AG09309 (cell line): ENCODE measurements around the gene HOXD3.

Source experiments
- DNase-seq: peaks from one replicate; pipeline ENCODE4 v3.0.0-alpha.2; 2010; ENCODE audit warnings: low read depth
- H3K4me3 ChIP-seq: 2 replicates; pipeline ENCODE4 v1.5.1; 2011; ENCODE audit warnings: mild to moderate bottlenecking, low read depth, low read length, moderate library complexity; ENCODE audit not compliant: control insufficient read depth
- TF ChIP-seq, protein P1 (sequence below): IDR thresholded peaks from 2 replicates; pipeline ENCODE4 v1.5.1; 2011; ENCODE audit warnings: mild to moderate bottlenecking, low read depth, low read length, inconsistent platforms; ENCODE audit not compliant: insufficient read depth, control insufficient read depth; ENCODE audit errors: missing control alignments

The HOXD3 gene

DNA sequence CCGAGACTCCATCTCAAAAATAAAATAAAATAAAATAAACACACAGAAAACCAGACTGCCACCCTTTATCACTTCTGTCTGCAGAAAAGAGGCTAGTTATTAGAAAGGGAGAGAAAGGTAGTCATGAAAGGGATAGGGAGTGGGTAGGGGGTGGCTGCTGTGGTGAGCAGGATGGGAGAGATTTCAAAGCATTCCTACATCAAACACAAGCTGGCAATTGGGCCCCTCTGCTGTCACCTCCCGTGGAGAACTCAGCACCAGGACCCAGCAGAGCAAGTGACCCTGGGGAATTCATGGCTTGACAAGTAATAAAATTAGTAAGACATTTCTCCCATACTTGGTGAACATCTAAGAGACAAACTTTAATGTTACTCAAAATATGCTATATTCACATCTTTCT, 27.6 kb downstream of the HOXD3 start:
- TF ChIP-seq, protein P1, sequence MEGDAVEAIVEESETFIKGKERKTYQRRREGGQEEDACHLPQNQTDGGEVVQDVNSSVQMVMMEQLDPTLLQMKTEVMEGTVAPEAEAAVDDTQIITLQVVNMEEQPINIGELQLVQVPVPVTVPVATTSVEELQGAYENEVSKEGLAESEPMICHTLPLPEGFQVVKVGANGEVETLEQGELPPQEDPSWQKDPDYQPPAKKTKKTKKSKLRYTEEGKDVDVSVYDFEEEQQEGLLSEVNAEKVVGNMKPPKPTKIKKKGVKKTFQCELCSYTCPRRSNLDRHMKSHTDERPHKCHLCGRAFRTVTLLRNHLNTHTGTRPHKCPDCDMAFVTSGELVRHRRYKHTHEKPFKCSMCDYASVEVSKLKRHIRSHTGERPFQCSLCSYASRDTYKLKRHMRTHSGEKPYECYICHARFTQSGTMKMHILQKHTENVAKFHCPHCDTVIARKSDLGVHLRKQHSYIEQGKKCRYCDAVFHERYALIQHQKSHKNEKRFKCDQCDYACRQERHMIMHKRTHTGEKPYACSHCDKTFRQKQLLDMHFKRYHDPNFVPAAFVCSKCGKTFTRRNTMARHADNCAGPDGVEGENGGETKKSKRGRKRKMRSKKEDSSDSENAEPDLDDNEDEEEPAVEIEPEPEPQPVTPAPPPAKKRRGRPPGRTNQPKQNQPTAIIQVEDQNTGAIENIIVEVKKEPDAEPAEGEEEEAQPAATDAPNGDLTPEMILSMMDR, result no peak
- DNase-seq, result no peak
- H3K4me3 ChIP-seq, result no peak overlapping the region

DNA sequence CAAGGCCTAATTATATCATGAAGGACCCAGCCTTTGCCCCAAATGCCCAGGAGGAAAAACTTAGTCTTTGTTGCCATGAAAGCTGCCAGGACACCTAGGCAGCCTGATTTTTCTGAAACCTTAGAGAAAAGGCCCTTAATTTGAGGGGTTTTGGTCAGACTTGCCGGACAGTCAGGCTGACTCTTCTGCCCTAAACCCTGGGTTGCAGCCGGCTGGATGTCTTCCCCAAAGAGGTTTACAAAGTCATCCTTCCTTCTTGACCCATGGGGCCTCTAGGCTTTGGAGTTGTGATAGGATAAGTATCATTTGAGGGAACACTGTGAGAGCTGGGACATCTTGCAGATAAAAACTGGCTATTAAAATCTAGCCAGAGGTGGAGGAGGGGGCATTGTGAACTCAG, 28.9 kb downstream of the HOXD3 start:
- H3K4me3 ChIP-seq, result no peak overlapping the region
- no peak for DNase-seq
- TF ChIP-seq, protein P1, result no peak

DNA sequence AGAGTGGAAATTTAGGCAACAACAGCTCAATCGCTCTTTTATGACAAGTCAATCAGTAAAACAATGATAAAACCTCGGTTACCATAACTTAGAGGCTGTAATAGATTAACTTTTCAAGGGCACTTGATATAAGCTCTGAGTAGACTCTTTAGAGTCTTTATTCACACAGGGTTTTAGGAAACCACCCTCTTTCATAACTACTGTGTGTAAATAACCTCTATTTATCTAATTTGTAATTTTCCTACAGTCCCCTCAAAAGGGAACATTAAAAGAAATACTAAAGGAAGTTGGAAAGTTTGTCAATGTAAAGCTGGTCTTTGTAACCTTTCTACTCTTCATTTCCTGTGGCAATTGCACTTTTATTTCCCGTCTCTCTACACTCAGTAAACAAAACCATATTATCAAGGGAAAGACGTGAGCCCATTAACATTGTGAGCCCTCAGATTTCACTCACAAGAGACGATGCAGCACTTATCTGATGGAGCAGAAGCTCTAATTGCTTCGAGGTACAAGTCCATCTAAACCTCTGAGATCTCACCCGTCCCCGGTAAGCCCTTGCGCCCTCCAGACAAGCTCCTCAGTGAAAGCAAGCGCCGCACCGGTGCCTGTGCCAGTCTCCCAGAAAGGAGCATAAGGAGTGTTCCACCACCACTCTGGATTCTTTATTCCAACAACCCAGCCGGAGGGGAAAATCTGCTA, 30.2 kb downstream of the HOXD3 start:
- no peak for DNase-seq
- H3K4me3 ChIP-seq, result no peak overlapping the region
- TF ChIP-seq, protein P1, result no peak

DNA sequence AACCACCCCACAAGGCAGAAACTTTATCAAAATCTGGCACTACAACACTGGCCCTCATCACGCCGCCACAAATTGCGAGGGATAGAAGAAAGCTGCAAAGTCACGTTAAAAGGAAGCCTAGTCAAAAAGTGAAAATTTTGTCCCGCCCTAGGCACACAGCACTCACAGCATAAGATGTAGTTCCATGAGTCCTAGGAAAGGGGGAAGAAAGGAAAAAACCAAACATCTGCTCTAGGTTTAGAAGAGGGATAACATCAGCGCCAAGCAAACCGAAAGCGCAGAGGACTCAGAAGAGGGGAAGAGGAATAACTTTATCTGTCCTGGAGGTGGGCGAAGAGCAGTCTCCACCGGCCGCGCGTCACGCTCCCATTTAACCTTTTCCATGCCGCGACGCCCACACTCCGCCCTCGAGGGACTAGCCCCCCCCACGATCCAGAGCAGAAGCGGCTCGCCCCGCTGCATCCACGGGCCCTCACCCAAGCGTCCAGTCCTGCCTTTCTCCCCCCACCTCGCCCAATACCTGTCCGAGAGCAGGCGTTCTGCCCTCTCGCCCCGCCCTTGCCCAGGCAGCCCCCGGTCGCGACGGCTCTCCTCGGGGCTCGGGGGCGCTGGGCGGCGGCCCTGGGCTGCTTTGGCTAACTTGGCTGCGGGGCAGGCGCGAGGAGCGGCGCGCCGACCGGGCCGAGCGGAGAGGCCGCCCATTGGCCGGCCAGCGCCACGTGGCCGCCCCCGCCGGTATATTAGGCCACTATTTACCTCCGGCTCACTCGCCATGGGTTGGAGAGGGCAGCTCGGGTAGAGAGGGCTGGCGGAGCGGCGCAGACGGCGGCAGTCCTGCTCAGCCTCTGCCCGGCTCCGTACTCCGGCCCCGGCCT, 31.0 kb downstream of the HOXD3 start, which contains the start of gene HOXD1:
HOXD1 (plus strand) TSS at position 770 of the 875 bp plus-strand sequence. CDS start 134 bp downstream, outside the sequence.
- TF ChIP-seq, protein P1, result no peak
- peak within 1 kb of the TSS; percentile 51 for H3K4me3 ChIP-seq
- DNase-seq, result no peak

DNA sequence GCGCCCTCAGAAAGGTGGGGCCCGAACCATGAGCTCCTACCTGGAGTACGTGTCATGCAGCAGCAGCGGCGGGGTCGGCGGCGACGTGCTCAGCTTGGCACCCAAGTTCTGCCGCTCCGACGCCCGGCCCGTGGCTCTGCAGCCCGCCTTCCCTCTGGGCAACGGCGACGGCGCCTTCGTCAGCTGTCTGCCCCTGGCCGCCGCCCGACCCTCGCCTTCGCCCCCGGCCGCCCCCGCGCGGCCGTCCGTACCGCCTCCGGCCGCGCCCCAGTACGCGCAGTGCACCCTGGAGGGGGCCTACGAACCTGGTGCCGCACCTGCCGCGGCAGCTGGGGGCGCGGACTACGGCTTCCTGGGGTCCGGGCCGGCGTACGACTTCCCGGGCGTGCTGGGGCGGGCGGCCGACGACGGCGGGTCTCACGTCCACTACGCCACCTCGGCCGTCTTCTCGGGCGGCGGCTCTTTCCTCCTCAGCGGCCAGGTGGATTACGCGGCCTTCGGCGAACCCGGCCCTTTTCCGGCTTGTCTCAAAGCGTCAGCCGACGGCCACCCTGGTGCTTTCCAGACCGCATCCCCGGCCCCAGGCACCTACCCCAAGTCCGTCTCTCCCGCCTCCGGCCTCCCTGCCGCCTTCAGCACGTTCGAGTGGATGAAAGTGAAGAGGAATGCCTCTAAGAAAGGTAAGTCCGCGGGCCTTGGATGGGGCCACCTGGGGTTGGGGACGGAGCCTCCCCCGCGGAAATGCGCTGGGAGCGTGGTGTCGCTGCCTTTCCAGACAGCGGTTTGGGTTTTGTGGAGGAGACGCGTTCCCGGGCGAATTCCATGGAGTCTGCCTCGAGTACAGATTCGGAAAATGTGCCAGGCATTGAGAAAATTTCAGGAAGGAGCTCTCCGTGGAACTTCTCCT, 31.9 kb downstream of the HOXD3 start:
- TF ChIP-seq, protein P1, result no peak
- DNase-seq, result no peak

More for the DNA sequence above, 31.9 kb downstream of the HOXD3 start:
- peak overlapping the region; percentile 51 for H3K4me3 ChIP-seq
